ENCODE measurements around the gene CST11.

CST11 gene

GRCh38 chr20:23436681-23437080, 16.0 kb downstream of the CST11 start:
- no peaks in the 10 kb centered on the region; the same call in 1 of the 2 replicates for H3K27me3 ChIP-seq (ENCODE audit: insufficient read depth, low read length)
- no peaks in the 10 kb centered on the region for H3K9me3 ChIP-seq (ENCODE audit: low read length)
- no peaks in the 10 kb centered on the region for H3K9me2 ChIP-seq (ENCODE audit: low read depth, low read length)
- no peaks in the 10 kb centered on the region for H3F3A ChIP-seq (ENCODE audit: insufficient read depth, low read length)
- no peak overlapping the region for H3K4me3 ChIP-seq (ENCODE audit: low read depth, low read length, poor library complexity, severe bottlenecking)
- no peak overlapping the region for H3K9ac ChIP-seq (ENCODE audit: low read length)
- no peaks in the 10 kb centered on the region for H3K36me3 ChIP-seq (ENCODE audit: insufficient read depth, low read length)
- H3K79me2 ChIP-seq (ENCODE audit: insufficient read depth, low read length), result no peaks in the 10 kb centered on the region
- TF ChIP-seq EZH2 (IDR thresholded peaks at IDR 0.05; ENCODE audit: borderline replicate concordance, low read length), result no peak
- no peak for TF ChIP-seq CTCF (IDR thresholded peaks at IDR 0.05; ENCODE audit: low read length)
- no peaks in the 10 kb centered on the region for H4K20me1 ChIP-seq (ENCODE audit: insufficient read depth, low read length)
- no peak overlapping the region for H3K27ac ChIP-seq (ENCODE audit: low read depth, low read length, poor library complexity, severe bottlenecking)
- no peak overlapping the region for H3K4me2 ChIP-seq (ENCODE audit: low read length)
- no peaks in the 10 kb centered on the region for H3K4me1 ChIP-seq (ENCODE audit: insufficient read depth, low read length, severe bottlenecking)
- no peak overlapping the region for H2AFZ ChIP-seq (ENCODE audit: low read length)

DNA sequence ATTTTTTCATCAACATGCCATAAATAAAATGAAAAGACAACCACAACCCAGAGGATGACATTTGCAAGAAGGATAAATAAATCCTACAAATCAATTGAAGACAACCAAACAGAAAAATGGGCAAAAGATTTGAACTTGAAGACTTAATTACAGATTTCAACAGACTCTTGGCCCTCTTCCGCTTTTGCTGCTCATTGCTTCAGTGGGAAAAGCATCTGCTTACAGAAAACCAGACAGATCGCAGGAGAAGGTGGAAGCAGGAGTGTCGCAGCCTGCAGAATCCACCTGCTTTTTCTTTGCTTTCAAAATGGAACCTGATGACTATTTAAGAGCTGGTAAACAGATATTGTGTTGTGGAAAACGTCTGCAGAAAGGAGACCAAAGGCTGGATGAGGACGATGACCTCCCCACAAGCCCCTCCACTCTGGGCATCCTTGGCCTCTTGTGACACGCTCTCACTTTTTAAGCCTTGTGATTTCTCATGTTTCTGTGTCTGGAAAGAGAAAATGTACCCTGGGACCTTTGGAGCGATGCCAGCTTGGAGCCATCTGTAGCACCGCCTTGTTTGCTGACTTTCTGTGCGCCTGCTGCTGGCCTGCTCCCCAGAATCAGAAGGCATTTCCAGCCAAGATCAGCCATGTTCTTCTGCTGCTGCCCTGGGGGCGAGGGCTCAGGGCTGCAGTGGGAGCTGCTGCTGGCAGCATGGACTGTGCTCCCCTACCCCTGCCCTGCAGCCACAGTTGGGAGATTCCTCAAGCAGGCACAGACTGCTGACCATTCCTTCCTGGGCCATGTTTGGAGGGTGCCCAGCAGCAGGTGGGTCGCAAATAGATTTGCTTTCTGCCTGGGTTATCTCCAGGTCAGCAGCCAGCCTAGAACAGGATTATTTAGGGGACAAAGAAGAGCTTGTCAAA, 16.8 kb downstream of the CST11 start:
- Histone ChIP-seq H3K4me1 (ENCODE audit: insufficient read depth, low read length, severe bottlenecking) (no peaks in the 10 kb centered on the region), H4K20me1 (ENCODE audit: insufficient read depth, low read length) (no peaks in the 10 kb centered on the region), H2AFZ (ENCODE audit: low read length) (no peak overlapping the region), H3K36me3 (ENCODE audit: insufficient read depth, low read length) (no peaks in the 10 kb centered on the region), H3K9ac (ENCODE audit: low read length) (no peak overlapping the region), H3K4me2 (ENCODE audit: low read length) (no peak overlapping the region), H3K4me3 (ENCODE audit: low read depth, low read length, poor library complexity, severe bottlenecking) (no peak overlapping the region), H3K79me2 (ENCODE audit: insufficient read depth, low read length) (no peaks in the 10 kb centered on the region), H3K9me2 (ENCODE audit: low read depth, low read length) (no peaks in the 10 kb centered on the region), H3K27me3 (ENCODE audit: insufficient read depth, low read length) (no peaks in the 10 kb centered on the region; the same call in 1 of the 2 replicates), H3F3A (ENCODE audit: insufficient read depth, low read length) (no peaks in the 10 kb centered on the region), H3K27ac (ENCODE audit: low read depth, low read length, poor library complexity, severe bottlenecking) (no peak overlapping the region), H3K9me3 (ENCODE audit: low read length) (no peaks in the 10 kb centered on the region)
- TF ChIP-seq EZH2 (IDR thresholded peaks at IDR 0.05; ENCODE audit: borderline replicate concordance, low read length) (no peak), CTCF (IDR thresholded peaks at IDR 0.05; ENCODE audit: low read length) (no peak)

DNA sequence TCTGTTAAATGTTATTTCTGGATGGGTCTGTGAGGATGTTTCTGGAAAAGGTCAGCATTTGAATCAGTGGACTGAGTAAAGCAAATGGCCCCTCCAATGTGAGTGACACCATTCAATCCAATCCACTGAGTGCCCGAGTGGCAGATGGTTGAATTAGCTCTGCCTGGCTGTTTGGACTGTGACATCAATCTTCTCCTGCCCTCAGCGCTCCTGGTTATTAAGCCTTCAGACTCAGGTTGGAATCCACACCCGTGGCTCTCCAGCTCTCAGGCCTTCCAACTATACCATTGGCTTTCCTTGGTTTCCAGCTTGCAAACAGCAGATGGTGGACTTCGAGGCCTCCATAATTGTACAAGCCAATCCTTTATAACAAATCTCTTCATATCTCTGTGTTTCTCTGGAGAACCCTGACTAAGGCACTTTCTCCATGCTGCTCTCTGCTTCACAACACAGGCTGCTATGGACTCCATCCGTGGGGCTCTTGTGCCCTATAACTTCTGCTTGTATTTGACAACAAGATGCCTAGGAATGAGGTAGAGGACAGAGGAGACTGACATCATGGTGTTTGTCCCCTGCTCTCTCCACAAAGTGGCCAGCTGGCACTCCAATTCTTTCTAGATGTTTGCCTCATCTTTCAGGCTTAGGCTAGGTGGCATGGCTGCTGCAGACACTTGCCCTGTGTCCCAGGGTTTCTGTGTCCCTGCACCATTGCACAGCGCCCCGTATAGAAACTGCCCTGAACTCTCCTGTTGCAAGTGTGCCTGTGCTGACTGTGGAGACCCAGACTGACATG, 18.0 kb downstream of the CST11 start:
- no peaks in the 10 kb centered on the region for H3K79me2 ChIP-seq (ENCODE audit: insufficient read depth, low read length)
- no peaks in the 10 kb centered on the region for H3K9me3 ChIP-seq (ENCODE audit: low read length)
- no peak overlapping the region for H2AFZ ChIP-seq (ENCODE audit: low read length)
- no peaks in the 10 kb centered on the region for H4K20me1 ChIP-seq (ENCODE audit: insufficient read depth, low read length)
- TF ChIP-seq EZH2 (IDR thresholded peaks at IDR 0.05; ENCODE audit: borderline replicate concordance, low read length) (no peak), CTCF (IDR thresholded peaks at IDR 0.05; ENCODE audit: low read length) (no peak)
- H3K36me3 ChIP-seq (ENCODE audit: insufficient read depth, low read length), result no peaks in the 10 kb centered on the region
- H3K4me3 ChIP-seq (ENCODE audit: low read depth, low read length, poor library complexity, severe bottlenecking), result no peak overlapping the region
- H3K4me1 ChIP-seq (ENCODE audit: insufficient read depth, low read length, severe bottlenecking), result no peaks in the 10 kb centered on the region
- no peak overlapping the region for H3K4me2 ChIP-seq (ENCODE audit: low read length)
- no peak overlapping the region for H3K27ac ChIP-seq (ENCODE audit: low read depth, low read length, poor library complexity, severe bottlenecking)
- no peak overlapping the region for H3K9ac ChIP-seq (ENCODE audit: low read length)
- no peaks in the 10 kb centered on the region for H3F3A ChIP-seq (ENCODE audit: insufficient read depth, low read length)
- H3K9me2 ChIP-seq (ENCODE audit: low read depth, low read length), result no peaks in the 10 kb centered on the region
- no peaks in the 10 kb centered on the region; the same call in 1 of the 2 replicates for H3K27me3 ChIP-seq (ENCODE audit: insufficient read depth, low read length)

All from OCI-LY1 (cell line).